Measurements from ENCODE around the gene ZNF322. TPM values are rescaled to one million over a fixed set of nuclear protein-coding genes. Genes with fewer than 3 reads are reported as not detected.
"Not testable (repeated sequence)": the region's sequence is repeated elsewhere in the genome, so short reads cannot be mapped to it uniquely, and the experiment has no call there.

Gene ZNF322, protein sequence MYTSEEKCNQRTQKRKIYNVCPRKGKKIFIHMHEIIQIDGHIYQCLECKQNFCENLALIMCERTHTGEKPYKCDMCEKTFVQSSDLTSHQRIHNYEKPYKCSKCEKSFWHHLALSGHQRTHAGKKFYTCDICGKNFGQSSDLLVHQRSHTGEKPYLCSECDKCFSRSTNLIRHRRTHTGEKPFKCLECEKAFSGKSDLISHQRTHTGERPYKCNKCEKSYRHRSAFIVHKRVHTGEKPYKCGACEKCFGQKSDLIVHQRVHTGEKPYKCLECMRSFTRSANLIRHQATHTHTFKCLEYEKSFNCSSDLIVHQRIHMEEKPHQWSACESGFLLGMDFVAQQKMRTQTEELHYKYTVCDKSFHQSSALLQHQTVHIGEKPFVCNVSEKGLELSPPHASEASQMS
- total RNA-seq, result 14.0 and 19.2 TPM in 2 replicates

DNA sequence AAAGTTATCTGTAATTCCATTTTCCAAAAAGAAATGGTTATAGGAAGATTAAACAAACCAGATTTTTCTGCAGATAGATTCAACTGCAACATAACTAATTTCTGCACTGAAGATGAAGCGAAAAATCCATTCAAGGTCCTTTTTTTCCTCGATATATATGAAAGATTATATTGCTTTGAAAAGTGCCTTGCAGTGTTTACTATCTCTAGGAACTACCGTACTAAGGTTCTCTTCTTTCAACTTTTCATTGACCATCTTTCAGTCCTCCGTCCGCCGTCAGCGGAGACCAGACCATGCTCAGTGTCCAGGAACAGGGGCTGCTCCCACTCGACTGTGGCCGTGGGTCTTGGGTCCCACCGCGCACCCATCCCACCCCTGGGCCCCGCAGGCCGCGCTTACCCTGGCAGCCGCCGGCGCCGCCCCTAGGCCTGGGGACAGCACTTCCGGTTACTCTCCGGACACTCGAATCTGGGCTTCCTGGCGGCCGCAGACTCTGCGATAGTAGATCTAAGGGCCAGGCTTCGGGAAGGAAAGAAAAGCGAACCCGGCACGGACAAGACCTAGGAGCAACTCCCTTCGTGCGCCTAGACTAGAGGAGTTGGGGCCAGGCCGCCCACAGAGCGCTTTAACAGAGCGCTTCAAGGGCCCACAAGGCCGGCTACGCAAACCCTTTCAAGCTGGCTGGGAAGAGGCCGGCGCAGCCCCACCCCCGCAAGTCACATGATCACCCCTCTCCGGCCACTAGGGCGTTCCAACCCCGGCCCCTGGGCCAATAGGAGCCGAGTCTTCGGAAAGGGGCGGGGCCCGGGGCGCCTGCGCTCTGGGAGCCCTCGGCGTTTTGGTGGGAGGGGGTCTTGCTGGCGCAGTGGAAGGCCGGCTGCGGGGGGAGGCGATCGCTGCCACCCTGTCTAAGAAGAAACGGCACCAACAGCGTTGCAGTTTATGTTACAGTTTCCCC lies at the start of gene ZNF322:
TSS of gene ZNF322 (minus strand) at position 705 of the 958 bp plus-strand sequence. CDS start 21,193 bp downstream, outside the sequence.
- DNase-seq, result peak; percentile 95

- not testable (repeated sequence) for DNase-seq
These were observed 46.2 kb upstream of the ZNF322 start for GRCh38 chr6:26705780-26706179.

DNA sequence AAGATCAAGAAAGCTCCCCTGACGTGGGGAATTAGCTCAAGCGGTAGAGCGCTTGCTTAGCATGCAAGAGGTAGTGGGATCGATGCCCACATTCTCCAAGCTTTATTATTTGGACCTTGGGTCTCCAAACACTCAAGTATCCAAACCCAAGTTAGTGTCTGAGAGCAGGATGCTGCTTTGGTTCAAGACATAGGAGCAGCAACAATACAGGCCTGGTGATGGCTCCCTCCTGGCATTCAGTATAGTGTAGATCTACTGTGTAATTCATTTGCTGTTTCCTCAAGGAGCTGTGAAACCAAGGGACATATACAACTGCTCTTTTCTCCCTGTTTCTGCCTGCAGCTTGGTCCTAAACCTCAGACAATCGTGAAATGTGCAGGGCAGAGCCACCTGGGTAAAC lies 45.8 kb upstream of the ZNF322 start:
- DNase-seq, result not testable (repeated sequence)

GRCh38 chr6:26701023-26701747 lies 41.6 kb upstream of the ZNF322 start:
- not testable (repeated sequence) for DNase-seq

DNA sequence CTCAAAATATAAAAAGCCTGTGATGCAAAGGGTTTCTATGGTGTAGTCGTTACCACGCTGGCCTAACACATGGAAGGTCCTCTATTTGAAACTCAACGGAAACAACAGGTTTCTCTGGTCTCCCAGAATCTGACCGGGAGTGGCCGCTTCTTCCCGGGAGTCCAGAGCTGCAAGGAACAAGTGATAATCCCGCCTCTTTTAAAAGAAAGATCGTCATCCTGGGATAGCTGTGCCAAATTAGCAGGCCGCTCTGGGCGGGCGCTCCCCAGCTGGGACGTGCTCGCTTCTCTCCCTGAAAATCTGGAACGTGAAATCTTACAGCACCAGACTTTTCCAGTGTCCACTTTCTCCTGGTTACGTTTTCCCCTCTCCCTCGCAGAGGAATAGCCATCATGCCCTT lies 38.0 kb upstream of the ZNF322 start:
- DNase-seq, result not testable (repeated sequence)

DNA sequence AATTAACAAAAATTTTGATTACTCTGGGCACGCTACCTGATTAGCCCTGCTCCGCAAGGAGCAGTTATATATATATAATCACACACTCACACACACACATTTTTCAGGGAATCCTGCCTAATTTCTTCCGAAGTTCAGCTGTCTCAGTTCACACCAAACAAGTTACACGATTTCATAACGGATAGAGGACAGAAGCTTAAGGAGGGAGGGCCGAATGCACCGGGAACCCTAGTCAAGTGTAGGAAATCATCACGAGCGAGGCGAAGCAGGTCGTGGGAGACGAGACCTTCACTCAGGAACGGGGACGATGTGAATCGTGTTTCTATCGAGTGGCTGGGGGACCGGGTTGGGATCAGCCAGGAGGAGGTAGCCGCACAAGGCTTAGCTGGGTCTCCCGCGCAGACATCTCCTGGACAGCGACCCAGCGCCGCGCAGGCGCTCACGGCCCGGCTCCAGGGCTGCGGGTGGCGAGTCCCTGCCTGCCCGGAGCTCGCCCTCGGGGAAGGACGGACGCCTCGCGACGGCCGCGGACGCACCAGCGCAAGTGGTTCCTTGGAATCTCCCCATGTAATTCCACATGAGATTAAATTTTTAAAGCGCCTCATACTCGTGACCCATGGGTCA lies 29.9 kb upstream of the ZNF322 start:
- DNase-seq, result not testable (repeated sequence)

DNA sequence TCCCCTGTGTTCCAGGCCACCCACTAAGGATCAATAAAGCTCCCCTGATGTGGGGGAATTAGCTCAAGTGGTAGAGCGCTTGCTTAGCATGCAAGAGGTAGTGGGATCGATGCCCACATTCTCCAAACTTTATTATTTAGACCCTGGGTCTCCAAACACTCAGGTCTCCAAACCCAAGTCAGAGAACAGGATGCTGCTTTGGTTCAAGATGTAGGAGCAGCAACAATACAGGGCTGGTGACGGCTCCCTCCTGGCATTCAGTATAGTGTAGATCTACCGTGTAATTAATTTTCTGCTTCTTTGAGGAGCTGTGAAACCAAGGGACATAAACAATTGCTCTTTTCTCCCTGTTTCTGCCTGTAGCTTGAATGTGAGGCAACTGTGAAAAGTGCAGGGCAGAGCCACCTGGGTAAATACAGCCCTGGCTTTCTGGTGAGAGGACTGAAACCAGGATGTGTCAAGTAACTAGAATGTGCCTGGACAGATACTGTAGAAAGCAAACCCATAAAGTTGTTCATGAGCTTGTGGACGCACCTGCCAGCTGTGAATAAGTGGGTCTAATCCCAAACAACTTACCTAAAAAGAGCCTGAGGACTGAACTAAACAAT lies 23.0 kb upstream of the ZNF322 start:
- not testable (repeated sequence) for DNase-seq

DNA sequence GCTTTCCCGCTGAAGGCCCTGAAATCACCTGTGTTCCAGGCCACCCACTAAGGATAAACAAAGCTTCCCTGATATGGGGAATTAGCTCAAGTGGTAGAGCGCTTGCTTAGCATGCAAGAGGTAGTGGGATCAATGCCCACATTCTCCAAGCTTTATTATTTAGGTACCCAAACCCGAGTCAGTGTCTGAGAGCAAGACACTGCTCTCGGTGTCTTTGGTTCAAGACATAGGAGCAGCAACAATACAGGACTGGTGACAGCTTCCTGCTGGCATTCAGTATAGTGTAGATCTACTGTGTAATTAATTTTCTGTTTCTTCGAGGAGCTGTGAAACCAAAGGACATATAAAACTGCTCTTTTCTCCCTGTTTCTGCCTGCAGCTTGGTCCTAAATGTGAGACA lies 13.7 kb upstream of the ZNF322 start:
- DNase-seq, result not testable (repeated sequence)

DNA sequence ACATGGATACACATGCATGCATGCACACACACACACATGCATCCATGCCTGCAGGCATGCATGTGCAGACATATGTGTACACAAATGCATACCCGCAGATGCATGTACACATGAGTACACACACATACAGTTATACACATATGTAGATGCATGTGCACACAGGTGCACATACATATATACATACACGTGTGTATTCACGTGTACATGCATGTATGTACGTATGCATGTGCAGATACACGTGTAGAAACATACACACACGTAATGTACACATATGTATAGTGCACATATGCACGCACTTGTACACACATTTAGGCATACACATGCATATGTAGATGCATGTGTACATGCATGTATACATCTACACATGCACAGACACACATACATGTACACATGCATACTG lies 11.0 kb upstream of the ZNF322 start:
- not testable (repeated sequence) for DNase-seq

- DNase-seq, result not testable (repeated sequence)
These were observed 10.5 kb upstream of the ZNF322 start for GRCh38 chr6:26670003-26670402.

DNA sequence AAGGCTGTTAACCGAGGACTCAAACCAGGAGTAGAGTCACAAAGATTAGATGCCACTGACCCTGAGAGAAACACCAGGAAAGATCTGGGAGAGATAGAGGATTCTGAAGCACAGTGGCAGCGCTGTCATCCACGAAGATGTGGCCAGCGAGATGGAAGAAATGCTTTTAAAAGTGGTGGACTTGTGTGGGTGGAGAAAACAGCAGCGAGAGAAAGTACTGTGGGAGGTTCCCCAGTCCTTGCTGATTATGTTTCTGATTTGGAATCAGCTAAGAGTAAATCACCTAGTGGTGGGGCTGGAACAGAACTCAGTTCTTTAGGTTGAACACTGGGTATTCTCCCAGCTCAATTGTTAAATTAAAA lies 435 bp upstream of the ZNF322 start:
- DNase-seq, result peak; percentile 51

DNA sequence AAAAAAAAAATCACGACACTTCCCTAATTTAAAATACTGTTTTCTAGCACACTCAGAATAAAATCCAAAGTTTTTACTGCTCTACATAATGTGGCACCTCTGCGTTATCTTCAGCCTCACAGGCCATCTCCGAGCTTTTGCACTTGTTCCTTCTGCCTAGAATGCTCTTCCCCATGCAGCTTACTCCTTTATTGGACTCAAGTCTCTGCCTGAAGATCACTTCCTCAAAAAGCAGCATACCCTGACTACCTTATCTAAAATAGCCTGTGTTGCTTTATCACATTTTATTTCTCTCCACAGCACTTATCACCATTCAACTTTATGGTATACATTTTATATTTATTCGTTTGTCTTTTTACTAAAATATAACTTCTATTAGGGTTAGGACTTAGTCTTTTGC lies 2.3 kb downstream of the ZNF322 start:
- no peak for DNase-seq

GRCh38 chr6:26653007-26653406 lies 6.5 kb downstream of the ZNF322 start:
- no peak for DNase-seq

DNA sequence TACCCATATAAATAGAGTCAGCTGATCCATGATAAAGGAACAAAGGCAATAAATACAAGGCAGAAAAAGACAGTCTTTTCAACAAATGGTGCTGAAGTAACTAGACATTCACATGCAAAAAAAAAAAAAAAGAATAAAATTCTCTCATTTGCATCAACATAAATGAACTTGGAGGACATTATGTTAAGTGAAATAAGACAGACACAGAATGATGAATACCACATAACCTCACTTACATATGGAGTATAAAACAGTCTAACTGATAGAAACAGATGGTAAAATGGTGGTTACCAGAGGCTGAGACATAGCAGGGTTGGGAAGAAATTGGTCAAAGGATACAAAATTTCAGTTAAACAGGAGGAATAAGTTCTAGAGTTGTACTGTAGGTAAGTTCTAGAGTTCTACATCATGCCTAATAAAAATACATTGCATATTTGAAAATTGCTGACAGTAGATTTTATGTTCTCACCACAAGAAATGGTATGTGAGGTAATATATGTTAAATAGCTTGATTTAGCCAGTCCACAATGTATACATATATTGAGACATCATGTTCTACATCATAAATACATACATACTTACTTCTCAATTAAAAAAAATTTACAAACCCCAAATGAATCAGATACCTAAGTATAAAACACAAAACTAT lies 8.3 kb downstream of the ZNF322 start:
- no peak for DNase-seq

GRCh38 chr6:26646074-26646473 lies 13.5 kb downstream of the ZNF322 start:
- DNase-seq, result no peak

GRCh38 chr6:26640806-26641205 lies 18.7 kb downstream of the ZNF322 start:
- DNase-seq, result no peak

DNA sequence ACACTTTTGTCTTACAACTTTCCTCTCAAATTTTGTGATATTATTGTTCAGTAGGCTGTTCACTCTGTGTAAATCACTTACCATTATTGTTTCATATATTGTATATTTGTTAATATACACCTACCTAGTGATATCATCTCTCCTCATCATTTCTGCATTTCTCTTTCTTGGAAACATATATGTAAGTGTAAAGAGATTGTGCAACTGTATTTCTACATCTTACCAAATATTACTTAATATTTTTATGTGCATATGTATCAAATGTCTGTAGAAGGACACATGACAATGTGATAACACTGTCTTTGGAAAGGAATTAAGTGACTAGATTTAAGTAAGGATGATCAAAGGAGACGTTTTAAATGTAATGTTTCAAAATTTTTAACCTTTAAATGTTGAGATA lies 30.2 kb downstream of the ZNF322 start:
- DNase-seq, result no peak

DNA sequence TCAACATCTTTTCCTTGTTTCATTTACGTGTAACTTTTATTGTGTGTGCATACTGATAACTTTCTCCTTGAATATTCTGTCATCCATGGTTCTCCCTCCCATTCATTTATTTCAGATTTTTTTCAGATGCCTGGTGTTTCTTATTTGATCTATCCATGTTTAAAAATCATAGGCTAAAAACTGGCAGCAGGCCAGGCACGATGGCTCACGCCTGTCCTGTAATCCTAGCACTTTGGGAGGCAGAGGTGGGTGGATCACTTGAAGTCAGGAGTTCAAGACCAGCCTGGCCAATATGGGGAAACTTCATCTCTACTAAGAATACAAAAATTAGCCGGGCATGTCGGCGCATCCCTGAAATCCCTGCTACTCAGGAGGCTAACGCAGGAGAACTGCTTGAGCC lies 31.7 kb downstream of the ZNF322 start:
- no peak for DNase-seq

- DNase-seq, result no peak
These were observed 35.0 kb downstream of the ZNF322 start for GRCh38 chr6:26624557-26624956.

DNA sequence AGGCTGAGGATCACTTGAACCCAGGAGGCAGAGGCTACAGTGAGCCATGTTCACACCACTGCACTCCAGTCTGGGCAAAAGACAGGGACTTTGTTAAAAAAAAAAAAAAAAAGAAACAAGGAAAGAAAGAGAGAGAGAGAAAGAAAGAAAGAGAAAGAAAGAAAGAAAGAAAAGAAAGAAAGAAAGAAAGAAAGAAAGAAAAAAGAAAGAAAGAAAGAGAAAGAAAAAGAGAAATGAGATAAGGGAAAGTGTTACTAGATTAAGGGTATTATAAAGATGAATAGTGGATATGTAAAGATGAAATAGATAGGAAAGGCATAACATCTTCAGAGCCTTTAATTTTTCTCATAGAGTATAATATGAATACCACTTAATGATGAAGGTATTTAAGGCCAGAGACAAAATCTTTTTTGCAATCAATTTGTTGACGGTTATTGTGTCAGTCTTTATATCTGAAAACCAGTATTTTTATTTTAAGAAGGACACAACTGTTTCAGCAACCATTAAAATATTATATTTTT lies 36.1 kb downstream of the ZNF322 start:
- DNase-seq, result no peak
